ENCODE measurements around the gene SCAMP5.

Gene SCAMP5

GRCh38 chr15:74983725-74984231 lies 11.6 kb upstream of the SCAMP5 start:
- no peaks in the 10 kb centered on the region for H3K9me3 ChIP-seq (ENCODE audit: low read depth, low read length)
- H3K27ac ChIP-seq, result no peak overlapping the region
- no peak for DNase-seq (ENCODE audit: low read depth, low spot score)
- H3K36me3 ChIP-seq (ENCODE audit: insufficient read depth, low read length), result no peaks in the 10 kb centered on the region
- TF ChIP-seq POLR2AphosphoS5 (IDR thresholded peaks at IDR 0.05; ENCODE audit: borderline replicate concordance, low read depth, low read length), result no peak
- no peak for TF ChIP-seq EZH2 (IDR thresholded peaks at IDR 0.05)
- no peak for TF ChIP-seq FOXP2 (optimal IDR thresholded peaks at IDR 0.05; ENCODE audit: control extremely low read depth, extremely low read length, insufficient read depth)
- H3K4me3 ChIP-seq, result no peak overlapping the region
- H3K9ac ChIP-seq (ENCODE audit: insufficient read length), result no peak overlapping the region

GRCh38 chr15:74988007-74988800 lies 7.2 kb upstream of the SCAMP5 start:
- H3K36me3 ChIP-seq (ENCODE audit: insufficient read depth, low read length), result no peaks in the 10 kb centered on the region
- H3K27ac ChIP-seq, result no peak overlapping the region
- no peak overlapping the region for H3K9ac ChIP-seq (ENCODE audit: insufficient read length)
- no peaks in the 10 kb centered on the region for H3K9me3 ChIP-seq (ENCODE audit: low read depth, low read length)
- no peak overlapping the region for H3K4me3 ChIP-seq
- no peak for DNase-seq (ENCODE audit: low read depth, low spot score)
- TF ChIP-seq EZH2 (IDR thresholded peaks at IDR 0.05), result no peak
- no peak for TF ChIP-seq FOXP2 (optimal IDR thresholded peaks at IDR 0.05; ENCODE audit: control extremely low read depth, extremely low read length, insufficient read depth)
- TF ChIP-seq POLR2AphosphoS5 (IDR thresholded peaks at IDR 0.05; ENCODE audit: borderline replicate concordance, low read depth, low read length), result no peak

GRCh38 chr15:74989527-74989926 lies 5.8 kb upstream of the SCAMP5 start:
- Histone ChIP-seq H3K4me3 (no peak overlapping the region), H3K9me3 (ENCODE audit: low read depth, low read length) (no peaks in the 10 kb centered on the region), H3K36me3 (ENCODE audit: insufficient read depth, low read length) (no peaks in the 10 kb centered on the region), H3K9ac (ENCODE audit: insufficient read length) (no peak overlapping the region), H3K27ac (no peak overlapping the region)
- DNase-seq (ENCODE audit: low read depth, low spot score), result no peak
- no peak for TF ChIP-seq FOXP2 (optimal IDR thresholded peaks at IDR 0.05; ENCODE audit: control extremely low read depth, extremely low read length, insufficient read depth)
- TF ChIP-seq POLR2AphosphoS5 (IDR thresholded peaks at IDR 0.05; ENCODE audit: borderline replicate concordance, low read depth, low read length), result no peak
- no peak for TF ChIP-seq EZH2 (IDR thresholded peaks at IDR 0.05)

- DNase-seq (ENCODE audit: low read depth, low spot score), result no peak
- no peak overlapping the region for H3K27ac ChIP-seq
- H3K9me3 ChIP-seq (ENCODE audit: low read depth, low read length), result no peaks in the 10 kb centered on the region
- no peak overlapping the region for H3K9ac ChIP-seq (ENCODE audit: insufficient read length)
- no peak overlapping the region for H3K4me3 ChIP-seq
- no peaks in the 10 kb centered on the region for H3K36me3 ChIP-seq (ENCODE audit: insufficient read depth, low read length)
- TF ChIP-seq POLR2AphosphoS5 (IDR thresholded peaks at IDR 0.05; ENCODE audit: borderline replicate concordance, low read depth, low read length), result no peak
- TF ChIP-seq FOXP2 (optimal IDR thresholded peaks at IDR 0.05; ENCODE audit: control extremely low read depth, extremely low read length, insufficient read depth), result no peak
- no peak for TF ChIP-seq EZH2 (IDR thresholded peaks at IDR 0.05)
These were observed 2.7 kb upstream of the SCAMP5 start for GRCh38 chr15:74992619-74993018.

- H3K9me3 ChIP-seq (ENCODE audit: low read depth, low read length), result no peaks in the 10 kb centered on the region
- DNase-seq (ENCODE audit: low read depth, low spot score), result no peak
- H3K9ac ChIP-seq (ENCODE audit: insufficient read length), result no peak overlapping the region
- H3K4me3 ChIP-seq, result no peak overlapping the region
- H3K36me3 ChIP-seq (ENCODE audit: insufficient read depth, low read length), result no peaks in the 10 kb centered on the region
- TF ChIP-seq FOXP2 (optimal IDR thresholded peaks at IDR 0.05; ENCODE audit: control extremely low read depth, extremely low read length, insufficient read depth), result no peak
- TF ChIP-seq POLR2AphosphoS5 (IDR thresholded peaks at IDR 0.05; ENCODE audit: borderline replicate concordance, low read depth, low read length), result no peak
- H3K27ac ChIP-seq, result no peak overlapping the region
These were observed 1.1 kb upstream of the SCAMP5 start for GRCh38 chr15:74994236-74994635.

GRCh38 chr15:74994685-74995084 lies 678 bp upstream of the SCAMP5 start:
- no peak overlapping the region for H3K9ac ChIP-seq (ENCODE audit: insufficient read length)
- TF ChIP-seq FOXP2 (optimal IDR thresholded peaks at IDR 0.05; ENCODE audit: control extremely low read depth, extremely low read length, insufficient read depth), result no peak
- TF ChIP-seq POLR2AphosphoS5 (IDR thresholded peaks at IDR 0.05; ENCODE audit: borderline replicate concordance, low read depth, low read length), result no peak
- no peak overlapping the region for H3K4me3 ChIP-seq
- H3K9me3 ChIP-seq (ENCODE audit: low read depth, low read length), result no peaks in the 10 kb centered on the region
- no peak overlapping the region for H3K27ac ChIP-seq
- no peak for DNase-seq (ENCODE audit: low read depth, low spot score)
- H3K36me3 ChIP-seq (ENCODE audit: insufficient read depth, low read length), result no peaks in the 10 kb centered on the region

- H3K9me3 ChIP-seq (ENCODE audit: low read depth, low read length), result no peaks in the 10 kb centered on the region
- TF ChIP-seq EZH2 (IDR thresholded peaks at IDR 0.05) (no peak), FOXP2 (optimal IDR thresholded peaks at IDR 0.05; ENCODE audit: control extremely low read depth, extremely low read length, insufficient read depth) (no peak), POLR2AphosphoS5 (IDR thresholded peaks at IDR 0.05; ENCODE audit: borderline replicate concordance, low read depth, low read length) (no peak)
- no peak for DNase-seq (ENCODE audit: low read depth, low spot score)
- no peak overlapping the region for H3K9ac ChIP-seq (ENCODE audit: insufficient read length)
- H3K27ac ChIP-seq, result no peak overlapping the region
- peak overlapping the region; percentile 72 for H3K4me3 ChIP-seq
- no peaks in the 10 kb centered on the region for H3K36me3 ChIP-seq (ENCODE audit: insufficient read depth, low read length)
These were observed 709 bp downstream of the SCAMP5 start for GRCh38 chr15:74995779-74996765.

GRCh38 chr15:74997141-74997540 lies 1.8 kb downstream of the SCAMP5 start:
- no peaks in the 10 kb centered on the region for H3K9me3 ChIP-seq (ENCODE audit: low read depth, low read length)
- no peaks in the 10 kb centered on the region for H3K36me3 ChIP-seq (ENCODE audit: insufficient read depth, low read length)
- H3K9ac ChIP-seq (ENCODE audit: insufficient read length), result no peak overlapping the region
- no peak overlapping the region for H3K27ac ChIP-seq
- TF ChIP-seq EZH2 (IDR thresholded peaks at IDR 0.05) (no peak), FOXP2 (optimal IDR thresholded peaks at IDR 0.05; ENCODE audit: control extremely low read depth, extremely low read length, insufficient read depth) (no peak), POLR2AphosphoS5 (IDR thresholded peaks at IDR 0.05; ENCODE audit: borderline replicate concordance, low read depth, low read length) (no peak)
- no peak for DNase-seq (ENCODE audit: low read depth, low spot score)
- no peak overlapping the region for H3K4me3 ChIP-seq
